ENCODE measurements around the gene RFT1.

GRCh38 chr3:53051929-53052328, 78.3 kb downstream of the RFT1 start:
- no peak for TF ChIP-seq CTCF (IDR thresholded peaks at IDR 0.05)
- TF ChIP-seq EZH2 (IDR thresholded peaks at IDR 0.05) = no peak
- TF ChIP-seq EZH2phosphoT487 (IDR thresholded peaks at IDR 0.05) = no peak

All from neural progenitor cell (in vitro differentiated cells).